ENCODE results near the gene ADAMTS2.

GRCh38 chr5:179186801-179187200, 158.5 kb downstream of the ADAMTS2 start:
- TF ChIP-seq, protein P1, sequence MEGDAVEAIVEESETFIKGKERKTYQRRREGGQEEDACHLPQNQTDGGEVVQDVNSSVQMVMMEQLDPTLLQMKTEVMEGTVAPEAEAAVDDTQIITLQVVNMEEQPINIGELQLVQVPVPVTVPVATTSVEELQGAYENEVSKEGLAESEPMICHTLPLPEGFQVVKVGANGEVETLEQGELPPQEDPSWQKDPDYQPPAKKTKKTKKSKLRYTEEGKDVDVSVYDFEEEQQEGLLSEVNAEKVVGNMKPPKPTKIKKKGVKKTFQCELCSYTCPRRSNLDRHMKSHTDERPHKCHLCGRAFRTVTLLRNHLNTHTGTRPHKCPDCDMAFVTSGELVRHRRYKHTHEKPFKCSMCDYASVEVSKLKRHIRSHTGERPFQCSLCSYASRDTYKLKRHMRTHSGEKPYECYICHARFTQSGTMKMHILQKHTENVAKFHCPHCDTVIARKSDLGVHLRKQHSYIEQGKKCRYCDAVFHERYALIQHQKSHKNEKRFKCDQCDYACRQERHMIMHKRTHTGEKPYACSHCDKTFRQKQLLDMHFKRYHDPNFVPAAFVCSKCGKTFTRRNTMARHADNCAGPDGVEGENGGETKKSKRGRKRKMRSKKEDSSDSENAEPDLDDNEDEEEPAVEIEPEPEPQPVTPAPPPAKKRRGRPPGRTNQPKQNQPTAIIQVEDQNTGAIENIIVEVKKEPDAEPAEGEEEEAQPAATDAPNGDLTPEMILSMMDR (IDR thresholded peaks at IDR 0.05; ENCODE audit: insufficient read depth, low read depth, low read length) = no peak
- no peak for TF ChIP-seq EZH2 (IDR thresholded peaks at IDR 0.05; ENCODE audit: insufficient read depth, low read length)

Data from astrocyte (in vitro differentiated cells and primary cell).